Pancreas (tissue), 10 donors: ENCODE results near the gene GPM6B. TPM values are rescaled to one million over a fixed set of nuclear protein-coding genes. Genes with fewer than 3 reads are reported as not detected.

Source experiments
- ATAC-seq, 4 donors: fragments of 200-7000 bp; cut with Tn5 transposase; one replicate each; pipeline versions ENCODE4 v1.8.0 to v1.9.1; 2020; ENCODE audit warnings: mild to moderate bottlenecking in 4 of 4, moderate library complexity in 4 of 4
- DNase-seq, 6 donors: peaks; one replicate each; pipeline ENCODE4 v3.0.0-alpha.2; 2020
- FAIRE-seq: peaks from 2 replicates; lab custom pipeline; 2012; peaks lifted over from hg19 to GRCh38; lab: Jason Lieb, UNC
- H3K27ac ChIP-seq, 4 donors: fragments of 200-600 bp; sonication (generic); 1 replicate in 3 of 4; 2 replicates in 1 of 4; pipeline versions ENCODE4 v1.5.0 to v1.8.0; 2020
- H3K27me3 ChIP-seq, 4 donors: fragments of 200-600 bp; one replicate each; pipeline ENCODE4 v1.8.0; 2021
- H3K36me3 ChIP-seq, 3 donors: fragments of 200-600 bp; sonication (generic) in 1 of 3; one replicate each; pipeline versions ENCODE4 v1.5.0 to v1.8.0; 2020 to 2021
- H3K4me1 ChIP-seq, 3 donors: fragments of 200-600 bp; one replicate each; pipeline ENCODE4 v1.8.0; 2021
- H3K4me3 ChIP-seq, 4 donors: fragments of 200-600 bp; sonication (generic) in 2 of 4; one replicate each; pipeline versions ENCODE4 v1.5.0 to v1.8.0; 2020 to 2021
- H3K9me3 ChIP-seq, 4 donors: fragments of 200-600 bp; one replicate each; pipeline ENCODE4 v1.8.0; 2021
- CTCF ChIP-seq, 4 donors: fragments of 200-600 bp; sonication (generic) in 3 of 4; IDR thresholded peaks; one replicate each; pipeline versions ENCODE4 v1.5.0 to v1.8.0; 2021; ENCODE audit warnings: antibody characterized with exemption in 4 of 4
- WGBS, 2 donors: extraction: QIAGEN DNeasy Blood & Tissue Kit; methylation state at CpG; one replicate each; pipeline ENCODE4 v1.1.7; 2013; 5-methylcytosine and 5-hydroxymethylcytosine counted together
- intact Hi-C, 3 donors: fragments of 100-400 bp; cut with DNase I; formaldehyde crosslinking; loops; one replicate each; pipeline versions ENCODE4 v1.11.1 to v1.14.2; 2022
- polyA plus RNA-seq, 2 donors: library from polyadenylated mRNA; stranded (reverse); fragments of 200-250 nt; gene quantifications; one replicate each; pipeline ENCODE4 v1.2.3, GENCODE V29; 2013
- total RNA-seq, 6 donors: library from RNA; stranded (reverse); fragmentation: NEBNext Ultra II Directional in 4 of 6; extraction: Animal tissue kit (Norgen Biotek cat#: 25700) in 4 of 6; gene quantifications; one replicate each; pipeline versions ENCODE4 v1.2.1 to v1.2.4, GENCODE V29; 2021 to 2023
- donor health status: healthy with polysubstance abuse.
- donor health status: DM: no; HTN: no; CAD: no; lungs with moderate emphysema.
- donor health status: DM: no; HTN: no; CAD: no.
- donor health status: control.
- donor health status: control.
- donor health status: Bipolar disorder and iron deficiency.
- donor health status: DM: yes; HTN: yes; CAD: no.
- donor health status: DM: no; HTN: no; CAD: no.
- donor health status: DM: no; HTN: no; CAD: no.
- donor health status: DM: yes; HTN: yes; CAD: no.

The GPM6B gene
- total and polyA plus RNA-seq, 8 donors: 0.47 to 3.0 (median 1.5) TPM

- DNase-seq: no peak
- no peak for FAIRE-seq
- Histone ChIP-seq H3K27me3 (no peaks in the 10 kb centered on the region), H3K4me3 (no peak overlapping the region), H3K4me1 (no peaks in the 10 kb centered on the region), H3K36me3 (peaks cover 0 to 13% (median 0%) of the 10 kb centered on the region in 3 donors), H3K27ac (no peak overlapping the region), H3K9me3 (no peaks in the 10 kb centered on the region)
- WGBS, 2 donors: 52 to 80% methylated on average over 4 of the region's 4 CpGs
- no peak for ATAC-seq
- no peak for TF ChIP-seq CTCF (IDR thresholded peaks at IDR 0.05)
- intact Hi-C loops: no loop called here
Measured at GRCh38 chrX:13776387-13776786, 40.5 kb downstream of the GPM6B start.

- Histone ChIP-seq H3K27me3 (no peaks in the 10 kb centered on the region), H3K36me3 (peaks cover 0 to 16% (median 0%) of the 10 kb centered on the region in 3 donors), H3K9me3 (no peaks in the 10 kb centered on the region), H3K4me3 (no peak overlapping the region), H3K27ac (no peak overlapping the region), H3K4me1 (no peaks in the 10 kb centered on the region)
- DNase-seq: no peak
- no peak for TF ChIP-seq CTCF (IDR thresholded peaks at IDR 0.05)
- ATAC-seq: no peak
- intact Hi-C loops: no loop called here
- no peak for FAIRE-seq
- 88 to 93% methylated on average over 3 of the region's 3 CpGs for WGBS, 2 donors
Measured at GRCh38 chrX:13775837-13776236, 41.1 kb downstream of the GPM6B start.

- no peaks in the 10 kb centered on the region for H3K9me3 ChIP-seq
- WGBS, 2 donors: 92 to 95% methylated on average over 2 of the region's 2 CpGs
- FAIRE-seq (no peak), DNase-seq (no peak), ATAC-seq (no peak)
- intact Hi-C loops: no loop called here
- no peak overlapping the region for H3K27ac ChIP-seq
- H3K36me3 ChIP-seq: peaks cover 0 to 25% (median 0%) of the 10 kb centered on the region in 3 donors
- H3K4me3 ChIP-seq: no peak overlapping the region
- no peak for TF ChIP-seq CTCF (IDR thresholded peaks at IDR 0.05)
- no peaks in the 10 kb centered on the region for H3K27me3 ChIP-seq
- H3K4me1 ChIP-seq: no peaks in the 10 kb centered on the region
Measured at GRCh38 chrX:13774696-13775095, 42.2 kb downstream of the GPM6B start.

GRCh38 chrX:13770013-13770535, 46.8 kb downstream of the GPM6B start:
- Histone ChIP-seq H3K4me3 (no peak overlapping the region), H3K27ac (no peak overlapping the region), H3K36me3 (peaks cover 0 to 33% (median 0%) of the 10 kb centered on the region in 3 donors), H3K4me1 (no peaks in the 10 kb centered on the region), H3K27me3 (no peaks in the 10 kb centered on the region), H3K9me3 (no peaks in the 10 kb centered on the region)
- ATAC-seq (peak in 2 of 4 donors; percentile 46 to 72), FAIRE-seq (no peak), DNase-seq (no peak)
- intact Hi-C loops: no loop called here
- 85 to 94% methylated on average over 3 of the region's 3 CpGs for WGBS, 2 donors
- TF ChIP-seq CTCF (IDR thresholded peaks at IDR 0.05): no peak

- Histone ChIP-seq H3K9me3 (no peaks in the 10 kb centered on the region), H3K4me1 (peaks cover 0 to 6% (median 0%) of the 10 kb centered on the region in 3 donors), H3K36me3 (peaks cover 0 to 29% (median 0%) of the 10 kb centered on the region in 3 donors), H3K27me3 (no peaks in the 10 kb centered on the region), H3K4me3 (no peak overlapping the region), H3K27ac (no peak overlapping the region)
- intact Hi-C loops: no loop called here
- WGBS, 2 donors: 85 to 93% methylated on average over 4 of the region's 4 CpGs
- no peak for ATAC-seq
- TF ChIP-seq CTCF (IDR thresholded peaks at IDR 0.05): no peak
- no peak for DNase-seq
- FAIRE-seq: peak; percentile 64
Measured at GRCh38 chrX:13768939-13769338, 48.0 kb downstream of the GPM6B start.
